ENCODE measurements around the gene GNAI2.

Gene GNAI2

GRCh38 chr3:50202353-50203112 is 33.5 kb upstream of the GNAI2 start:
- ChIA-PET POLR2A (interaction anchor here (0.6 to 1.8 kb wide), 3 partner anchors 15 to 44 kb away, joined by 3 to 6 read pairs (median 4); no protein-coding TSS in a partner anchor), CTCF (interaction anchor here (0.5 to 3.8 kb wide), 5 partner anchors 8 to 72 kb away, joined by 3 to 16 read pairs (median 3); no protein-coding TSS in a partner anchor)
- no peak for TF ChIP-seq TARDBP (IDR thresholded peaks at IDR 0.05)
- no peak for TF ChIP-seq SP1 (IDR thresholded peaks at IDR 0.05)
- no peak for TF ChIP-seq HDGF (IDR thresholded peaks at IDR 0.05; ENCODE audit: borderline replicate concordance)
- no peak for TF ChIP-seq LEF1 (IDR thresholded peaks at IDR 0.05; ENCODE audit: borderline replicate concordance)
- TF ChIP-seq FOXM1 (IDR thresholded peaks at IDR 0.05; ENCODE audit: borderline replicate concordance) = no peak
- TF ChIP-seq CTBP1 (IDR thresholded peaks at IDR 0.05; ENCODE audit: borderline replicate concordance) = no peak
- no peak for TF ChIP-seq BHLHE40 (IDR thresholded peaks at IDR 0.05; ENCODE audit: borderline replicate concordance)
- TF ChIP-seq FOXA1 (IDR thresholded peaks at IDR 0.05) = no peak
- no peak for TF ChIP-seq L3MBTL2 (conservative IDR thresholded peaks at IDR 0.05)
- TF ChIP-seq ARNT (IDR thresholded peaks at IDR 0.05) = no peak
- TF ChIP-seq SUZ12 (IDR thresholded peaks at IDR 0.05) = no peak
- TF ChIP-seq ZNF384 (IDR thresholded peaks at IDR 0.05) = no peak
- no peak for TF ChIP-seq PKNOX1 (IDR thresholded peaks at IDR 0.05)
- TF ChIP-seq NFRKB (IDR thresholded peaks at IDR 0.05) = no peak
- TF ChIP-seq FOXK2 (IDR thresholded peaks at IDR 0.05) = no peak
- TF ChIP-seq ELF4 (IDR thresholded peaks at IDR 0.05) = no peak
- no peak for DNase-seq (ENCODE audit: extremely low spot score)

- ChIA-PET CTCF (interaction anchor here (0.9 to 3.8 kb wide), 6 partner anchors 9 to 71 kb away, joined by 3 to 16 read pairs (median 3); no protein-coding TSS in a partner anchor), POLR2A (interaction anchor here (0.9 to 2.6 kb wide), 6 partner anchors 8 to 61 kb away, joined by 3 to 13 read pairs (median 5); partner anchors contain the start of gene GNAI2)
- no peak for TF ChIP-seq SUZ12 (IDR thresholded peaks at IDR 0.05)
- TF ChIP-seq TARDBP (IDR thresholded peaks at IDR 0.05) = no peak
- no peak for TF ChIP-seq FOXK2 (IDR thresholded peaks at IDR 0.05)
- no peak for TF ChIP-seq ELF4 (IDR thresholded peaks at IDR 0.05)
- TF ChIP-seq BHLHE40 (IDR thresholded peaks at IDR 0.05; ENCODE audit: borderline replicate concordance) = no peak
- TF ChIP-seq CTBP1 (IDR thresholded peaks at IDR 0.05; ENCODE audit: borderline replicate concordance) = no peak
- no peak for TF ChIP-seq PKNOX1 (IDR thresholded peaks at IDR 0.05)
- TF ChIP-seq NFRKB (IDR thresholded peaks at IDR 0.05) = no peak
- TF ChIP-seq LEF1 (IDR thresholded peaks at IDR 0.05; ENCODE audit: borderline replicate concordance) = no peak
- TF ChIP-seq FOXM1 (IDR thresholded peaks at IDR 0.05; ENCODE audit: borderline replicate concordance) = no peak
- no peak for TF ChIP-seq HDGF (IDR thresholded peaks at IDR 0.05; ENCODE audit: borderline replicate concordance)
- TF ChIP-seq ARNT (IDR thresholded peaks at IDR 0.05) = no peak
- no peak for TF ChIP-seq L3MBTL2 (conservative IDR thresholded peaks at IDR 0.05)
- no peak for TF ChIP-seq ZNF384 (IDR thresholded peaks at IDR 0.05)
- TF ChIP-seq SP1 (IDR thresholded peaks at IDR 0.05) = no peak
- no peak for TF ChIP-seq FOXA1 (IDR thresholded peaks at IDR 0.05)
- DNase-seq (ENCODE audit: extremely low spot score) = no peak
Observed at GRCh38 chr3:50203113-50203808, 32.7 kb upstream of the GNAI2 start.

- DNase-seq (ENCODE audit: extremely low spot score) = no peak
- CTCF ChIA-PET = interaction anchor here (1.0 to 3.8 kb wide), 6 partner anchors 10 to 48 kb away, joined by 3 to 16 read pairs (median 3); no protein-coding TSS in a partner anchor
- POLR2A ChIA-PET = interaction anchor here (1.0 to 2.6 kb wide), 11 partner anchors 9 to 146 kb away, joined by 3 to 13 read pairs (median 3); partner anchors contain the start of genes CYB561D2, GNAI2 and NPRL2
- TF ChIP-seq LEF1 (IDR thresholded peaks at IDR 0.05; ENCODE audit: borderline replicate concordance) (no peak), NFRKB (IDR thresholded peaks at IDR 0.05) (no peak), FOXK2 (IDR thresholded peaks at IDR 0.05) (no peak), TARDBP (IDR thresholded peaks at IDR 0.05) (no peak), CTBP1 (IDR thresholded peaks at IDR 0.05; ENCODE audit: borderline replicate concordance) (no peak), SUZ12 (IDR thresholded peaks at IDR 0.05) (no peak), FOXM1 (IDR thresholded peaks at IDR 0.05; ENCODE audit: borderline replicate concordance) (no peak), SP1 (IDR thresholded peaks at IDR 0.05) (no peak), L3MBTL2 (conservative IDR thresholded peaks at IDR 0.05) (no peak)
Observed at GRCh38 chr3:50203809-50204803, 31.9 kb upstream of the GNAI2 start.

GRCh38 chr3:50204804-50205412 is 31.1 kb upstream of the GNAI2 start, which contains the start of gene SLC38A3:
TSS of gene SLC38A3 (plus strand) at chr3:50205271. CDS start at chr3:50214200, 8,929 bp downstream.
- CTCF ChIA-PET = interaction anchor here (1.1 to 3.8 kb wide), 4 partner anchors 10 to 21 kb away, joined by 3 to 16 read pairs (median 3); no protein-coding TSS in a partner anchor
- TF ChIP-seq L3MBTL2 (conservative IDR thresholded peaks at IDR 0.05) = no peak
- no peak for TF ChIP-seq FOXK2 (IDR thresholded peaks at IDR 0.05)
- POLR2A ChIA-PET = interaction anchor here (1.0 to 2.6 kb wide), 8 partner anchors 10 to 146 kb away, joined by 3 to 13 read pairs (median 3); partner anchors contain the start of genes CYB561D2 and NPRL2
- peak; percentile 84 for DNase-seq (ENCODE audit: extremely low spot score)
